GM08714 (cell line): Measurements from ENCODE around the gene HPN.
A peak's percentile ranks its signal among the peaks of the same experiment; 100 is the strongest.

Source experiments
- H3K4me3 ChIP-seq: fragments of 200-500 bp; sonication (Bioruptor generic); 2 replicates; pipeline ENCODE4 v1.5.1; 2014; ENCODE audit warnings: mild to moderate bottlenecking, low read length, inconsistent platforms
- ZNF274 ChIP-seq: IDR thresholded peaks from 2 replicates; pipeline ENCODE4 v1.6.1; 2012; ENCODE audit warnings: mild to moderate bottlenecking, low read depth, low read length

HPN gene

GRCh38 chr19:35029737-35030256 lies 11.7 kb upstream of the HPN start:
- TF ChIP-seq ZNF274 = no peak
- H3K4me3 ChIP-seq = no peak overlapping the region

GRCh38 chr19:35030257-35031071 lies 11.1 kb upstream of the HPN start, which contains the start of gene SCN1B:
Gene SCN1B (plus strand): TSS chr19:35030470. CDS start chr19:35030821, 351 bp downstream.
- no peak for TF ChIP-seq ZNF274
- H3K4me3 ChIP-seq = peak within 1 kb of the TSS; percentile 25; the same call in 1 of the 2 replicates

GRCh38 chr19:35031072-35031881 lies 10.2 kb upstream of the HPN start:
- TF ChIP-seq ZNF274 = no peak
- H3K4me3 ChIP-seq = no peak overlapping the region

- no peak for TF ChIP-seq ZNF274
- no peak overlapping the region for H3K4me3 ChIP-seq
These were observed 9.1 kb upstream of the HPN start for GRCh38 chr19:35032356-35032865.

- no peak for TF ChIP-seq ZNF274
These were observed 8.2 kb upstream of the HPN start for GRCh38 chr19:35033067-35034004.

GRCh38 chr19:35034005-35034502 lies 7.5 kb upstream of the HPN start:
- no peak overlapping the region for H3K4me3 ChIP-seq
- TF ChIP-seq ZNF274 = no peak

More at GRCh38 chr19:35033067-35034004, 8.2 kb upstream of the HPN start:
- H3K4me3 ChIP-seq = no peak overlapping the region

GRCh38 chr19:35034588-35035382 lies 6.7 kb upstream of the HPN start:
- no peak for TF ChIP-seq ZNF274
- no peak overlapping the region for H3K4me3 ChIP-seq

GRCh38 chr19:35037716-35038622 lies 3.6 kb upstream of the HPN start:
- H3K4me3 ChIP-seq = no peak overlapping the region
- TF ChIP-seq ZNF274 = no peak

- H3K4me3 ChIP-seq = no peak overlapping the region
- no peak for TF ChIP-seq ZNF274
These were observed 2.7 kb upstream of the HPN start for GRCh38 chr19:35038623-35039512.
